Measurements from ENCODE around the gene TRIM39. TPM values are rescaled to one million over a fixed set of nuclear protein-coding genes. Genes with fewer than 3 reads are reported as not detected.

TRIM39 gene
- total RNA-seq, 1 experiment from 2014 or later = 8.9 TPM

- in situ Hi-C loops (cut with HindIII; ENCODE audit: low pct_unique_long_range_greater_than_20kb, low sequenced_read_pairs) = no loop called here
- peak; percentile 66 for DNase-seq (ENCODE audit: low read depth)
Measured at GRCh38 chr6:30325150-30325872, 1.4 kb upstream of the TRIM39 start.

GRCh38 chr6:30325873-30326525 lies 728 bp upstream of the TRIM39 start:
- DNase-seq (ENCODE audit: low read depth) = no peak
- in situ Hi-C loops (cut with HindIII; ENCODE audit: low pct_unique_long_range_greater_than_20kb, low sequenced_read_pairs) = no loop called here

- in situ Hi-C loops (cut with HindIII; ENCODE audit: low pct_unique_long_range_greater_than_20kb, low sequenced_read_pairs) = no loop called here
Measured at GRCh38 chr6:30327232-30327746, 562 bp downstream of the TRIM39 start.

GRCh38 chr6:30328397-30328796 lies 1.7 kb downstream of the TRIM39 start:
- DNase-seq (ENCODE audit: low read depth) = no peak
- in situ Hi-C loops (cut with HindIII; ENCODE audit: low pct_unique_long_range_greater_than_20kb, low sequenced_read_pairs) = no loop called here

More at GRCh38 chr6:30327232-30327746, 562 bp downstream of the TRIM39 start:
- no peak for DNase-seq (ENCODE audit: low read depth)

- in situ Hi-C loops (cut with HindIII; ENCODE audit: low pct_unique_long_range_greater_than_20kb, low sequenced_read_pairs) = no loop called here
- no peak for DNase-seq (ENCODE audit: low read depth)
Measured at GRCh38 chr6:30329331-30329730, 2.6 kb downstream of the TRIM39 start.

GRCh38 chr6:30331981-30332380 lies 5.3 kb downstream of the TRIM39 start:
- in situ Hi-C loops (cut with HindIII; ENCODE audit: low pct_unique_long_range_greater_than_20kb, low sequenced_read_pairs) = no loop called here
- DNase-seq (ENCODE audit: low read depth) = no peak

GRCh38 chr6:30334075-30334783 lies 7.5 kb downstream of the TRIM39 start:
- in situ Hi-C loops (cut with HindIII; ENCODE audit: low pct_unique_long_range_greater_than_20kb, low sequenced_read_pairs) = no loop called here

GRCh38 chr6:30340589-30341054 lies 13.9 kb downstream of the TRIM39 start:
- in situ Hi-C loops (cut with HindIII; ENCODE audit: low pct_unique_long_range_greater_than_20kb, low sequenced_read_pairs) = no loop called here
- DNase-seq (ENCODE audit: low read depth) = no peak

More at GRCh38 chr6:30334075-30334783, 7.5 kb downstream of the TRIM39 start:
- peak; percentile 47 for DNase-seq (ENCODE audit: low read depth)

GRCh38 chr6:30341218-30341617 lies 14.5 kb downstream of the TRIM39 start:
- no peak for DNase-seq (ENCODE audit: low read depth)
- in situ Hi-C loops (cut with HindIII; ENCODE audit: low pct_unique_long_range_greater_than_20kb, low sequenced_read_pairs) = no loop called here

GRCh38 chr6:30341728-30342127 lies 15.0 kb downstream of the TRIM39 start:
- DNase-seq (ENCODE audit: low read depth) = no peak
- in situ Hi-C loops (cut with HindIII; ENCODE audit: low pct_unique_long_range_greater_than_20kb, low sequenced_read_pairs) = no loop called here

GRCh38 chr6:30344191-30344867 lies 17.6 kb downstream of the TRIM39 start:
- in situ Hi-C loops (cut with HindIII; ENCODE audit: low pct_unique_long_range_greater_than_20kb, low sequenced_read_pairs) = no loop called here

GRCh38 chr6:30344868-30345671 lies 18.3 kb downstream of the TRIM39 start, which contains the start of gene RPP21:
Gene RPP21 (plus strand): TSS chr6:30345156. CDS start chr6:30345172, 16 bp downstream.
- in situ Hi-C loops (cut with HindIII; ENCODE audit: low pct_unique_long_range_greater_than_20kb, low sequenced_read_pairs) = no loop called here
- peak; percentile 81 for DNase-seq (ENCODE audit: low read depth)

More at GRCh38 chr6:30344191-30344867, 17.6 kb downstream of the TRIM39 start:
- DNase-seq (ENCODE audit: low read depth) = no peak

GRCh38 chr6:30345852-30346251 lies 19.1 kb downstream of the TRIM39 start:
- in situ Hi-C loops (cut with HindIII; ENCODE audit: low pct_unique_long_range_greater_than_20kb, low sequenced_read_pairs) = no loop called here
- DNase-seq (ENCODE audit: low read depth) = no peak

- in situ Hi-C loops (cut with HindIII; ENCODE audit: low pct_unique_long_range_greater_than_20kb, low sequenced_read_pairs) = no loop called here
Measured at GRCh38 chr6:30348957-30349356, 22.2 kb downstream of the TRIM39 start.

GRCh38 chr6:30349421-30350177 lies 22.9 kb downstream of the TRIM39 start:
- in situ Hi-C loops (cut with HindIII; ENCODE audit: low pct_unique_long_range_greater_than_20kb, low sequenced_read_pairs) = no loop called here
- DNase-seq (ENCODE audit: low read depth) = no peak

More at GRCh38 chr6:30348957-30349356, 22.2 kb downstream of the TRIM39 start:
- no peak for DNase-seq (ENCODE audit: low read depth)

- in situ Hi-C loops (cut with HindIII; ENCODE audit: low pct_unique_long_range_greater_than_20kb, low sequenced_read_pairs) = no loop called here
- DNase-seq (ENCODE audit: low read depth) = no peak
Measured at GRCh38 chr6:30350524-30350923, 23.8 kb downstream of the TRIM39 start.

GRCh38 chr6:30352550-30352949 lies 25.8 kb downstream of the TRIM39 start:
- no peak for DNase-seq (ENCODE audit: low read depth)
- in situ Hi-C loops (cut with HindIII; ENCODE audit: low pct_unique_long_range_greater_than_20kb, low sequenced_read_pairs) = no loop called here
